Brain pericyte (primary cell): ENCODE measurements around the gene PKM.

Experiments
- DNase-seq: peaks from one replicate; pipeline ENCODE4 v3.0.0-alpha.2; 2012; ENCODE audit warnings: low read depth, low spot score

PKM gene

GRCh38 chr15:72200395-72201237 lies 30.4 kb downstream of the PKM start:
- DNase-seq = no peak

- no peak for DNase-seq
These were observed 31.2 kb downstream of the PKM start for GRCh38 chr15:72199721-72200212.

DNA sequence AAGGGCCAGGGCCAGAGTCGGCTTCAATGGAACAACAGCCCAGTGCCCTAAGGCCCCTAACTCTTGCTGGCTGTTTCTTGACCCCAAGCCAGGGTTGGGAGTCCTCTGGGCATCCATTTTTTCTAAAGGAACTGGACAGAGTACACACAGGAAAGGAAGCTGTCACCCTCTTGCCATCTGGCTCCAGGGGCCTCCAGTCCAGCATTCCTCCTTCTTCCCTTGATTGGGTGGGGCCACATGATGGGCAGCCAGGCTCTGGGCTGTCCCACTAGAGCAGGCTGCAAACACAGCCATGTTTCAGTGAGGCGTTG lies 31.8 kb downstream of the PKM start:
- no peak for DNase-seq

GRCh38 chr15:72198356-72199204 lies 32.4 kb downstream of the PKM start:
- no peak for DNase-seq

- DNase-seq = no peak
These were observed 33.3 kb downstream of the PKM start, which contains the start of gene GRAMD2A for GRCh38 chr15:72197460-72198355. Gene GRAMD2A (minus strand): TSS chr15:72197787.

GRCh38 chr15:72197041-72197459 lies 33.9 kb downstream of the PKM start:
- DNase-seq = no peak

GRCh38 chr15:72196409-72197040 lies 34.5 kb downstream of the PKM start:
- no peak for DNase-seq

GRCh38 chr15:72195101-72195511 lies 35.9 kb downstream of the PKM start:
- DNase-seq = no peak

GRCh38 chr15:72193836-72194396 lies 37.1 kb downstream of the PKM start:
- DNase-seq = no peak

GRCh38 chr15:72192416-72192815 lies 38.6 kb downstream of the PKM start:
- DNase-seq = no peak

DNA sequence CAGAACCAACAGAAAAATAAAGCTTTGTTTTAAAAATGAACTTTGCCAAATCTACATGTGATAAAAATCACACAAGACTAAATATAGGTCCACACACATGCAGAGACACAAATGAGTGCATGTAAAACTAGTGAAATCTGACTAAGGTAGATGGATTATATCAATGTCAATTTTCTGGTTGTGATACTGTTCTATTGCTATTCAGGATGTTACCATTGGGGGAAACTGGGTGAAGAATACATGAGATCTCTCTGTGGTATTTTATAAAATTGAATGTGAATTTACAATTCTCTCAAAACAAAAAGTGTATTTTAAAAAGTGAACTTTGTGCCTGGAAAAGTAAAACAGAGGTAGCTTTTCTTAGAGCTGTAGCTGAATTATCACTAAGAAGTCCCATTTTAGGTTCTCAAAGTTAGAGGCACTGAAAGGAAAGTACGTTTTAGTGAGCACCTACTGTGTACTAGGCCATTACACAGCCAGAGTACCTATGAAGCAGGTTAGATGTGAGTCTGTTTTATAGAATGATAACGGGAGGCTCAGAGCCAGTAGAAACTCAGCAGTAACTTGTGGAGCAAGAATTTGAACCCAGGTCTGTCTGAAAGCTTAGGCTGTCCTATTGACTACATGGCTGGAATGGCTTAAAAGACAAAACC lies 41.6 kb downstream of the PKM start:
- DNase-seq = no peak

GRCh38 chr15:72184165-72184811 lies 46.7 kb downstream of the PKM start:
- no peak for DNase-seq

- no peak for DNase-seq
These were observed 47.2 kb downstream of the PKM start for GRCh38 chr15:72183781-72184164.

- peak; percentile 33 for DNase-seq
These were observed 48.3 kb downstream of the PKM start for GRCh38 chr15:72182673-72183072.

DNA sequence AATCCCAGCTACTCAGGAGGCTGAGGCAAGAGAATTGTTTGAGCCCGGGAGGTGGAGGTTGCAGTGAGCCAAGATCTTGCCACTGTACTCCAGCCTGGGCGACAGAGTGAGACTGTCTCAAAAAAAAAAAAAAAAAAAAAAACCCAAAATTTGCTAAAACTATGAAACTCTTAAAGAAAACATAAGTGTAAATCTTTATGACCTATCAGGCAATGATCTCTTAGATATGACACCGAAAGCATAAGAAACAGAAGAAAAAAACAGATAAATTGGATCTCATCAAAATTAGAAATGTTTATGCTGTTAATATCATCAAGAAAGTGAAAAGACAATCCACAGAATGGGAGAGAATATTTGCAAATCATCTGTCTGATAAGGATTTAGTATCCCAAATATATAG lies 48.7 kb downstream of the PKM start:
- no peak for DNase-seq

- DNase-seq = no peak
These were observed 50.1 kb downstream of the PKM start for GRCh38 chr15:72180761-72181324.

DNA sequence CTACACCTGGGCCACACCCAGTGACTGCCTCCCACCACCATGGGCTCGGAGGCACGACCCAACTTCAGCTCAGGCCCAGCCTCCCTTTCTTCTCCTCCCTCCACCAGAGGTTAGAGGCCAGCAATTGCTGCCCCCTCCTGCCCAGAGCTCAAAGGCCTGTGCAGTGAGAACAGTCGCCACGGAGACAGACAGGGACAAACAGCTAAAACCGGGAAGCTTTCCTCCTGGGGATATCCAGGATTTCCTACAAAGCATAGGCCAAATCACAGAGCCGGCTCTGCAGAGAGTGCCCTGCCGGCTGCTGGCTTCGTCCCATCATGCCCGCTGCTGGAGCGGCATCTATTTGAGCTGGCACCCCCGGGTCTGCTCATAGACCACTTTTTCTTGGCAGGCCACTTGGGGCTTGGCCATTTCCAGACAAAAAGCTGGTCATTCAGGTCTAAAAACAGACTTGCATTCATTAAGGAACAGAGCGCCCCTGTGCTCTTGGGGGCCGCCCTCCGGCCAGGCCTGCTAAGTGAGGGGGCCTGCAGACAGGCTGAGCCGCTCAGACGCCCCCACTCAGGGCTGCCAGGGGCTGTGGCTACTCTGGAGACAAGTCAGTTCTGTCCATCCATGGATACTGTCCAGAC lies 50.9 kb downstream of the PKM start:
- DNase-seq = no peak

DNA sequence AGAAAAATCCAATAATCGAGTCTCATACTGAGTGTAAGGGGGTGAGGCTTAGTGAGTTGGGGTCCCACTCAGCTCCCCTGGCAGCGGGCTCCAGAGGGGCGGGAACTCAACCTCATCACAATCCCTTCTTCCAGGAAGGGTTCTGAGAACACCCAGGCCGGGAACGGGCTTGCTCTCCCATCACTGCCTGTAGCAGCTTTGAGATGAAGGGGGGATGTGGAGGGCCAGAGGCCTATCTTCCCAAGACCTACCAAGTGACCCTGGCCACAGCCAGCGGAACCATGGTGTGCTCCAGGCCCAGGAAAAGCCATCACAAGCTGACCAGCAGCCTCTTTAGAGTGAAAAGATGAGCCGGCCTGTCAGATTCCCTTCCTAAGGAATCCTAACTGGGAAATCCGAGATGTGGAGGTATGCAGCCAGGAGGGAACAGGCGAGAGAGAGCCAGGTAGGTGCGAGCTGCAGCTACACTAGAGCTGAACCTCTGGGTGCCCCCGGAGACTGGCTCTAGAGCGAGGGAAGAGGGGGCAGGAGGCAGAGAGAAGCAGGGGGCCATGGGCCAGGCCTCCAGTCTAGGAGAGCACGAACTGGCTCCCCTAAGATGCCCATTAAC lies 51.9 kb downstream of the PKM start:
- no peak for DNase-seq

- DNase-seq = no peak
These were observed 54.2 kb downstream of the PKM start for GRCh38 chr15:72176743-72177142.
